HepG2 (cell line): ENCODE data around the gene FMNL2. TPM values are rescaled to one million over a fixed set of nuclear protein-coding genes. Genes with fewer than 3 reads are reported as not detected.
A peak's percentile ranks its signal among the peaks of the same experiment; 100 is the strongest.

Experiments
- ATAC-seq: fragments of 200-7000 bp; cut with Tn5 transposase; 3 replicates; pipeline ENCODE4 v1.9.1; 2020; ENCODE audit warnings: mild to moderate bottlenecking, moderate library complexity
- BruUV-seq: library from RNA; stranded (reverse); fragments of 400-500 nt; replicated peaks from 2 replicates; lab custom pipeline; 2021; lab: Mats Ljungman, UMichigan
- CTCF ChIA-PET: fragments of 300-600 bp; formaldehyde crosslinking; extraction: SDS; loops from one replicate; lab custom pipeline; 2021; ENCODE audit warnings: low total read pairs, inconsistent platforms, low intra/inter-chr PET ratio; lab: Yijun Ruan, JAX
- POLR2A ChIA-PET: fragments of 350-600 bp; sonication (Branson Sonifier 250); formaldehyde crosslinking; loops from one replicate; lab custom pipeline; 2020; ENCODE audit warnings: antibody characterized with exemption, inconsistent platforms; lab: Yijun Ruan, JAX
- DNase-seq: peaks from one replicate; pipeline ENCODE4 v3.0.0-alpha.2; 2015; ENCODE audit warnings: low spot score
- FAIRE-seq: peaks from 3 replicates; lab custom pipeline; 2011; peaks lifted over from hg19 to GRCh38; lab: Jason Lieb, UNC
- H2AFZ ChIP-seq: one replicate; pipeline ENCODE4 v1.6.1; 2011; ENCODE audit warnings: low read length, inconsistent platforms
- H3K27ac ChIP-seq: fragments of 300-600 bp; 3 replicates; pipeline ENCODE4 v1.8.0; 2011; ENCODE audit warnings: mixed run types, mild to moderate bottlenecking, mixed read lengths, low read length, inconsistent platforms; ENCODE audit not compliant: insufficient read depth; ENCODE audit errors: extremely low read length
- H3K27me3 ChIP-seq, 2 experiments: fragments of 200-600 bp in 1 of 2; 2 replicates in 1 of 2; 3 replicates in 1 of 2; pipeline versions ENCODE4 v1.6.0 to v1.8.0; 2011; ENCODE audit warnings: low read length in 2 of 2, mild to moderate bottlenecking in 2 of 2, moderate library complexity in 2 of 2, inconsistent platforms in 1 of 2; ENCODE audit not compliant: insufficient read depth in 2 of 2, control insufficient read depth in 1 of 2
- H3K36me3 ChIP-seq, 2 experiments: fragments of 200-600 bp in 1 of 2; replicated peaks in 1 of 2; 2 replicates in 1 of 2; 3 replicates in 1 of 2; pipeline versions ENCODE4 v1.5.1 to v1.8.0; 2011; ENCODE audit warnings: low read length in 2 of 2, inconsistent platforms in 1 of 2; ENCODE audit not compliant: insufficient read depth in 2 of 2, control insufficient read depth in 1 of 2
- H3K4me1 ChIP-seq: 2 replicates; pipeline ENCODE4 v1.5.1; 2012; ENCODE audit warnings: low read length, inconsistent platforms; ENCODE audit not compliant: insufficient read depth
- H3K4me2 ChIP-seq: 2 replicates; pipeline ENCODE4 v1.6.0; 2011; ENCODE audit warnings: low read depth, low read length, inconsistent platforms
- H3K4me3 ChIP-seq, 3 experiments: fragments of 200-600 bp in 1 of 3; sonication (generic), shearing (Covaris generic) in 1 of 3; replicated peaks in 1 of 3; 2 replicates each; pipeline ENCODE4 v1.5.1; 2011 to 2016; ENCODE audit warnings: low read length in 3 of 3, inconsistent platforms in 2 of 3, low read depth in 2 of 3, mild to moderate bottlenecking in 2 of 3, control low read depth in 1 of 3, mixed read lengths in 1 of 3; ENCODE audit not compliant: insufficient read depth in 1 of 3
- H3K79me2 ChIP-seq: one replicate; pipeline ENCODE4 v1.6.1; 2011; ENCODE audit warnings: low read length, inconsistent platforms; ENCODE audit not compliant: insufficient read depth
- H3K9ac ChIP-seq: 2 replicates; pipeline ENCODE4 v1.6.0; 2011; ENCODE audit warnings: mild to moderate bottlenecking, low read depth, low read length, inconsistent platforms; ENCODE audit not compliant: insufficient read depth
- H3K9me3 ChIP-seq: 2 replicates; pipeline ENCODE4 v1.5.1; 2012; ENCODE audit warnings: mild to moderate bottlenecking, low read length
- H4K20me1 ChIP-seq: 2 replicates; pipeline ENCODE4 v1.6.0; 2011; ENCODE audit warnings: inconsistent platforms, mild to moderate bottlenecking, low read length, moderate library complexity; ENCODE audit not compliant: insufficient read depth
- THYN1 ChIP-seq: sonication (generic); formaldehyde crosslinking; IDR thresholded peaks from 2 replicates; pipeline ENCODE4 v1.8.1; 2023; ENCODE audit warnings: low read depth, mild to moderate bottlenecking, moderate library complexity, missing genetic modification reagents, borderline replicate concordance
- ZNF121 ChIP-seq: sonication (generic); formaldehyde crosslinking; IDR thresholded peaks from 2 replicates; pipeline ENCODE4 v1.5.0; 2020; ENCODE audit warnings: mild to moderate bottlenecking, missing genetic modification reagents
- WGBS: methylation state at CpG from one replicate; pipeline ENCODE4 v1.1.6; 2017; ENCODE audit warnings: low lambda C conversion rate; 5-methylcytosine and 5-hydroxymethylcytosine counted together
- in situ Hi-C: cut with HindIII; loops from 2 replicates; pipeline ENCODE4 v1.10.0; 2017; ENCODE audit warnings: low pct_unique_long_range_greater_than_20kb; ENCODE audit not compliant: extremely low pct_ligation_motif_present
- intact Hi-C: fragments of 100-400 bp; cut with micrococcal nuclease; formaldehyde crosslinking; loops from one replicate; pipeline ENCODE4 v1.10.0; 2022; ENCODE audit not compliant: unreplicated experiment
- polyA plus RNA-seq, 8 experiments: library from polyadenylated mRNA; depleted of rRNA in 3 of 8; stranded (reverse) in 7 of 8; unstranded in 1 of 8; fragments of >200 nt; fragmentation: Illumina TruSeq in 4 of 8; extraction: Trizol in 4 of 8; gene quantifications; 2 replicates each; pipeline versions ENCODE4 v1.2.1 to v1.2.3, GENCODE V29; 2011 to 2016; ENCODE audit warnings: low read depth in 4 of 8, missing spikeins in 1 of 8, mixed read lengths in 1 of 8; ENCODE audit not compliant: insufficient read depth in 1 of 8
- total RNA-seq, 5 experiments: library from RNA; depleted of rRNA; stranded (reverse); fragments of >200 nt; fragmentation: Illumina TruSeq; extraction: Trizol; gene quantifications; 2 replicates each; pipeline ENCODE4 v1.2.3, GENCODE V29; 2016; ENCODE audit warnings: low read depth in 1 of 5
- TF ChIP-seq, protein P1 (sequence below): sonication (generic); formaldehyde crosslinking; conservative IDR thresholded peaks from 2 replicates; pipeline ENCODE4 v1.4.0; 2020; ENCODE audit warnings: mild to moderate bottlenecking, missing genetic modification reagents, moderate library complexity
- TF ChIP-seq, protein P2 (sequence below): IDR thresholded peaks from 2 replicates; pipeline ENCODE4 v1.6.1; 2016; ENCODE audit warnings: missing compliant biosample characterization, missing genetic modification reagents, borderline replicate concordance

The FMNL2 gene
- total and polyA plus RNA-seq, 2 of the 13 experiments (the other 11 are each of a cell fraction or from before 2014, with no cell fraction given), result 66.5 to 67.7 TPM

DNA sequence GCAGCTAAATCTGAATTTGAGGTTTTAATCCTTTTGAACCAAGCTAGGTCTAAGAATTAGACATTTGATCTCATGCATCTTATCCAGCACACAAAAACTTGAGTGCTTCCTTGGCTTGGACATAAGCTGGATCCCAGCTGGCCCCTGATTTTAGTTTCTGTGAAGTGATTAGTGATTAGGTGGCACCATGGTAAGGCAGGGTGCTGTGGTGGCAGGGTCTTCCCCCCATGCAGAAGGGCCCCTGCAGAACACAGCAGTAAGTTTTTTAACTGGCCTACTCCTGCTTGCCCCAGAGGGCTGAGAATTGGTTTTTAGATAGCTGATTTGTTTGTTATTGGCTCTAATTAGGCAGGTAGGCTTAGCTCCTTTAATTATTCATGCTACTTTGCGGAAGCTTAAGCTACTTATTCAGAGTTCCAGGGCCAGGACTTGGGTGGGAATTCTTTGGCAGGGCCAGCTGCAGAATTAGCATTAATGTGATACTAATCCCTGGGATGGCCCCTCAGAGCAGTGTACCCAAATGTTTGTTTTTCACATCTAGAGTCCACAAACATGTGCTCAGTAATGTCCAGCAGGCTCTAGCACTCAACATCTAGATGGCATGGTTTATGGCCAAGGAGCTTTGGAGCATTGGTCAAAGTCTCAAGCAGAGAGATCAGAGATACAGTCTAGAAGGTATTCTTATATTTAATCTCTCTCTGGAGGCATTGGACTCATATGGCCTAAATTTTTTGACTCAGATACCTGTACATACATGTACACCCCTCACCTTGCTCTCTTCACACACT is 99.6 kb downstream of the FMNL2 start (continued):
- TF ChIP-seq, protein P1, sequence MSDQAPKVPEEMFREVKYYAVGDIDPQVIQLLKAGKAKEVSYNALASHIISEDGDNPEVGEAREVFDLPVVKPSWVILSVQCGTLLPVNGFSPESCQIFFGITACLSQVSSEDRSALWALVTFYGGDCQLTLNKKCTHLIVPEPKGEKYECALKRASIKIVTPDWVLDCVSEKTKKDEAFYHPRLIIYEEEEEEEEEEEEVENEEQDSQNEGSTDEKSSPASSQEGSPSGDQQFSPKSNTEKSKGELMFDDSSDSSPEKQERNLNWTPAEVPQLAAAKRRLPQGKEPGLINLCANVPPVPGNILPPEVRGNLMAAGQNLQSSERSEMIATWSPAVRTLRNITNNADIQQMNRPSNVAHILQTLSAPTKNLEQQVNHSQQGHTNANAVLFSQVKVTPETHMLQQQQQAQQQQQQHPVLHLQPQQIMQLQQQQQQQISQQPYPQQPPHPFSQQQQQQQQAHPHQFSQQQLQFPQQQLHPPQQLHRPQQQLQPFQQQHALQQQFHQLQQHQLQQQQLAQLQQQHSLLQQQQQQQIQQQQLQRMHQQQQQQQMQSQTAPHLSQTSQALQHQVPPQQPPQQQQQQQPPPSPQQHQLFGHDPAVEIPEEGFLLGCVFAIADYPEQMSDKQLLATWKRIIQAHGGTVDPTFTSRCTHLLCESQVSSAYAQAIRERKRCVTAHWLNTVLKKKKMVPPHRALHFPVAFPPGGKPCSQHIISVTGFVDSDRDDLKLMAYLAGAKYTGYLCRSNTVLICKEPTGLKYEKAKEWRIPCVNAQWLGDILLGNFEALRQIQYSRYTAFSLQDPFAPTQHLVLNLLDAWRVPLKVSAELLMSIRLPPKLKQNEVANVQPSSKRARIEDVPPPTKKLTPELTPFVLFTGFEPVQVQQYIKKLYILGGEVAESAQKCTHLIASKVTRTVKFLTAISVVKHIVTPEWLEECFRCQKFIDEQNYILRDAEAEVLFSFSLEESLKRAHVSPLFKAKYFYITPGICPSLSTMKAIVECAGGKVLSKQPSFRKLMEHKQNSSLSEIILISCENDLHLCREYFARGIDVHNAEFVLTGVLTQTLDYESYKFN (CRISPR knock-in tag), result 0 out of 2 replicates have a peak, but pooled peaks have one; percentile 25
- TF ChIP-seq, protein P2, sequence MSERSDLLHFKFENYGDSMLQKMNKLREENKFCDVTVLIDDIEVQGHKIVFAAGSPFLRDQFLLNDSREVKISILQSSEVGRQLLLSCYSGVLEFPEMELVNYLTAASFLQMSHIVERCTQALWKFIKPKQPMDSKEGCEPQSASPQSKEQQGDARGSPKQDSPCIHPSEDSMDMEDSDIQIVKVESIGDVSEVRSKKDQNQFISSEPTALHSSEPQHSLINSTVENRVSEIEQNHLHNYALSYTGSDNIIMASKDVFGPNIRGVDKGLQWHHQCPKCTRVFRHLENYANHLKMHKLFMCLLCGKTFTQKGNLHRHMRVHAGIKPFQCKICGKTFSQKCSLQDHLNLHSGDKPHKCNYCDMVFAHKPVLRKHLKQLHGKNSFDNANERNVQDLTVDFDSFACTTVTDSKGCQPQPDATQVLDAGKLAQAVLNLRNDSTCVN, result peak; percentile 98

DNA sequence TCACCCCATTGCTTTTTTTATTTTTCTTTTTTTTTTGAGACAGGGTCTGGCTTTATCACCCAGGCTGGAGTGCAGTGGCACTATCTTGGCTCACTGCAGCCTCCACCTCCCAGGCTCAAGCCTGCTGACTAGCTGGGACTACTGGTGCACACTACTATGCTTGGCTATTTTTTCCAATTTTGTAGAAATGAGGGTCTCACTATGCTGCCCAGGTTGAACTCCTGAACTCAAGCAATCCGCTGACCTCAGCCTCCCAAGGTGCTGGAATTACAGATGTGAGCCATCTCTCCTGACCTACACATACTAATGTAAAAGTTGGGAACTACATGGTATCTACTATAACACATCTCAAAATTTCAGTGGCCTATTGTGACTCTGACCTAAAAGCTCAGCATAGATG is 101.2 kb downstream of the FMNL2 start:
- H2AFZ ChIP-seq, result no peak overlapping the region
- no peak overlapping the region for H3K27ac ChIP-seq
- ChIA-PET POLR2A (no interaction called here), CTCF (no interaction called here)
- H3K36me3 ChIP-seq, result no peaks in the 10 kb centered on the region
- ATAC-seq, result no peak
- H4K20me1 ChIP-seq, result no peaks in the 10 kb centered on the region; the same call in 1 of the 2 replicates
- no peak overlapping the region for H3K4me3 ChIP-seq
- DNase-seq, result no peak
- WGBS, result 95% methylated on average over 1 of the region's 1 CpG
- H3K4me1 ChIP-seq, result peaks cover 56% of the 10 kb centered on the region
- no peak overlapping the region for H3K9ac ChIP-seq
- intact Hi-C loops (no loop called here), in situ Hi-C loops (no loop called here)
- TF ChIP-seq THYN1 (no peak), ZNF121 (CRISPR knock-in tag) (peak; percentile 93)
- H3K79me2 ChIP-seq, result peaks cover 100% of the 10 kb centered on the region
- no peaks in the 10 kb centered on the region for H3K9me3 ChIP-seq
- no peak for FAIRE-seq
- H3K27me3 ChIP-seq, result no peaks in the 10 kb centered on the region
- BruUV-seq, result no TSS peak
- H3K4me2 ChIP-seq, result no peak overlapping the region
